NB4 (cell line): ENCODE results near the gene RPS6KC1.

Source experiments
- DNase-seq: peaks from one replicate; pipeline ENCODE4 v3.0.0; 2010; ENCODE audit warnings: low read depth
- H3K4me3 ChIP-seq: one replicate; pipeline ENCODE4 v1.5.1; 2011; ENCODE audit warnings: mild to moderate bottlenecking, low read depth, low read length, moderate library complexity
- CTCF ChIP-seq: IDR thresholded peaks from one replicate; pipeline ENCODE4 v1.5.1; 2012; ENCODE audit warnings: low read depth, low read length
- MAX ChIP-seq: IDR thresholded peaks from 2 replicates; pipeline ENCODE4 v1.6.1; 2011; ENCODE audit warnings: low read depth, low read length
- MYC ChIP-seq: IDR thresholded peaks from 2 replicates; pipeline ENCODE4 v1.6.1; 2011; ENCODE audit warnings: low read depth, low read length
- POLR2A ChIP-seq: IDR thresholded peaks from 2 replicates; pipeline ENCODE4 v1.6.1; 2011; ENCODE audit warnings: mild to moderate bottlenecking; ENCODE audit not compliant: insufficient read length; ENCODE audit errors: extremely low read depth

Gene RPS6KC1

GRCh38 chr1:213273546-213273945 is 222.5 kb downstream of the RPS6KC1 start:
- no peak for DNase-seq

GRCh38 chr1:213274140-213274539 is 223.1 kb downstream of the RPS6KC1 start:
- H3K4me3 ChIP-seq = no peak overlapping the region
- TF ChIP-seq MYC (no peak), POLR2A (no peak), CTCF (no peak), MAX (no peak)
- no peak for DNase-seq

More at GRCh38 chr1:213273546-213273945, 222.5 kb downstream of the RPS6KC1 start:
- H3K4me3 ChIP-seq = no peak overlapping the region
- TF ChIP-seq MAX = no peak
- no peak for TF ChIP-seq CTCF
- TF ChIP-seq POLR2A = no peak
- TF ChIP-seq MYC = no peak

DNA sequence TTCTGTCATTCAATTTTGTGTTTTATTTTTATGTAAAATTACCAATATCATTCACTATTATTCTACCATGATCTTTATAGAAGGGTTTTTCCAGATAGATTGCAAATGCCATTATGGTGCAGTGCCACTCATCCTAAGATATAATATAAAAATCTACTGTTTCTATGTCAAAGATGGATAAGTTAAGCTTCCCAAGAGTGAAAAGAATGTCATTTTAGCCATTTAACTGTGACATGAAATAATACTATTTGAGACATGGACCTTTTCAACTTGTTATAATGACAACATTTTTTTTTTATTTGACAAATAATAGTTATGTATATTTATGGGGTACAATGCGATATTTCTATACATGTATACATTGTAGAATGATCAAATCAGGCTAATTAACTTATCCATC is 224.3 kb downstream of the RPS6KC1 start:
- DNase-seq = no peak
- no peak for TF ChIP-seq MAX
- TF ChIP-seq CTCF = no peak
- no peak for TF ChIP-seq MYC
- no peak for TF ChIP-seq POLR2A
- H3K4me3 ChIP-seq = no peak overlapping the region

DNA sequence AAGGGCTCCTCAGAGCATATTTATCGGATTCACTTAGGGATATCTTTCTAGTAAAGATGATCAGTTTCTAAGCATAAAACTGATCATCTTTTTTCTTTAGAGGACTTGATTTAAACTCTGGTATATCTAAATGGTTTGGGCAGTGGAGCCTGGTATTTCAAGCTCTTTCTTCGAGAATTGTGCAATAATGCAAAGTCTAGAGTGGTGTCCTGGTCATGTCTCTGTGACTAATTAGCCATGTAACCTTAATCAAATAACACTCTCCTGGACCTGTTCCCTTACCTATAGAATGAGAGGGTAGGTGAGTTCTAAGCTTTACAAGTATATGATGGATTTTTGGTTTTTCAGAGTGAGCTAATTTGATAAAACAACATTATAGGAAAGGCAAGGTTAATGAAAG is 225.2 kb downstream of the RPS6KC1 start:
- TF ChIP-seq CTCF (no peak), POLR2A (no peak), MAX (no peak), MYC (no peak)
- DNase-seq = no peak
- H3K4me3 ChIP-seq = no peak overlapping the region

DNA sequence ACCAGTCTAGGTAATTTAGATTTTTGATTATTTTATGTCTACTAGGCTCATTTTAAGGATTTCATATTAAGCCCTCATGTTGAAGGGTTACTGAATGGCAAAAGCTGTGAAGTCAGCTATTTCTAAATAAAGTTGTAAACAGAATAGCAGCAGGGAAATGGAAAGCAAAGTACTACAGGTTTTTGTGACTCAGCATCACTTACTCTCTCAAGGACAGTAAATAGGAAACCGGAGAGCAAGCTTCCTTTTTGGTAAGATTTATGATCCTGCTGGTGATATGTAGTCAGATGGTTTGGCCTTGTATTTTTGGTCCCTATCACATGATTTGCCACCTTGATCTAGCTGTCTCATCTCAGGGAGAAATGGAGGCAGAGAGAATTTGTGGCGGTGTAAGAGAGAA is 226.0 kb downstream of the RPS6KC1 start:
- DNase-seq = no peak
- TF ChIP-seq MYC (no peak), POLR2A (no peak), MAX (no peak), CTCF (no peak)

DNA sequence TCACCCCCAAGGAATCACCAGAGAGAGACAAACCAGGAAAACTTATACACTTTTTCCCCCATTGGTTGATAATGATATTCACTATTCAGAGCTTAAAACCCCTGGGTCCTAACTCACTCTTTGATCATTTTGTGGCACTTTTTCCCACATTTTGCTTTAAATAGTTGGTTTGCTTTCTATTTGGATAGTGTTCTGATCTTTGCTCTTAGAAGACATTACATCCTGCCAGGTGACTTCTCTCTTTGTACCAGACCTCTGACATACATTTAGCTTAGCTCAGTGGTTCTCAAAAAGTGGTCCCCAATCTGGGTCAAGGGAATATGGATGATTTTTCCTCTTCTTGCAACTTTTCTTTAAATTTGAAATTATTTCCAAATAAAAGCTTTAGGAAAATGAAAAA is 228.4 kb downstream of the RPS6KC1 start:
- no peak for DNase-seq
- H3K4me3 ChIP-seq = no peak overlapping the region
- TF ChIP-seq POLR2A (no peak), CTCF (no peak), MAX (no peak), MYC (no peak)

More for the DNA sequence above, 226.0 kb downstream of the RPS6KC1 start:
- H3K4me3 ChIP-seq = no peak overlapping the region
